RPMI8226 (cell line): ENCODE results near the gene DCP1A.
A peak's percentile ranks its signal among the peaks of the same experiment; 100 is the strongest.
"Not testable (repeated sequence)": the region's sequence is repeated elsewhere in the genome, so short reads cannot be mapped to it uniquely, and the experiment has no call there.

Source experiments
- DNase-seq: peaks from one replicate; pipeline ENCODE4 v3.0.0-alpha.2; 2015

DCP1A gene

GRCh38 chr3:53327986-53328385 is 19.4 kb downstream of the DCP1A start:
- DNase-seq, result not testable (repeated sequence)

GRCh38 chr3:53324105-53324504 is 23.2 kb downstream of the DCP1A start:
- DNase-seq, result no peak

- no peak for DNase-seq
These were observed 26.6 kb downstream of the DCP1A start for GRCh38 chr3:53320697-53321096.

- DNase-seq, result no peak
These were observed 28.8 kb downstream of the DCP1A start for GRCh38 chr3:53318522-53318921.

- DNase-seq, result no peak
These were observed 34.5 kb downstream of the DCP1A start for GRCh38 chr3:53312832-53313231.

GRCh38 chr3:53311882-53312281 is 35.5 kb downstream of the DCP1A start:
- no peak for DNase-seq

GRCh38 chr3:53303957-53304356 is 43.4 kb downstream of the DCP1A start:
- no peak for DNase-seq

- no peak for DNase-seq
These were observed 43.8 kb downstream of the DCP1A start for GRCh38 chr3:53303549-53303948.

- no peak for DNase-seq
These were observed 46.5 kb downstream of the DCP1A start for GRCh38 chr3:53300826-53301225.

- peak; percentile 58 for DNase-seq
These were observed 47.7 kb downstream of the DCP1A start for GRCh38 chr3:53299611-53300023.

GRCh38 chr3:53295410-53295809 is 51.9 kb downstream of the DCP1A start:
- no peak for DNase-seq

- no peak for DNase-seq
These were observed 53.5 kb downstream of the DCP1A start for GRCh38 chr3:53293867-53294266.

GRCh38 chr3:53288214-53288613 is 59.1 kb downstream of the DCP1A start:
- no peak for DNase-seq

GRCh38 chr3:53287131-53287629 is 60.2 kb downstream of the DCP1A start:
- no peak for DNase-seq

- DNase-seq, result no peak
These were observed 60.6 kb downstream of the DCP1A start for GRCh38 chr3:53286727-53287126.

- no peak for DNase-seq
These were observed 64.8 kb downstream of the DCP1A start for GRCh38 chr3:53282581-53282980.

- DNase-seq, result no peak
These were observed 68.7 kb downstream of the DCP1A start for GRCh38 chr3:53278667-53279066.

- DNase-seq, result no peak
These were observed 72.3 kb downstream of the DCP1A start for GRCh38 chr3:53274938-53275605.

- no peak for DNase-seq
These were observed 74.1 kb downstream of the DCP1A start for GRCh38 chr3:53273146-53273670.

- peak; percentile 97 for DNase-seq
These were observed 77.2 kb downstream of the DCP1A start for GRCh38 chr3:53269888-53270880.

GRCh38 chr3:53269193-53269592 is 78.2 kb downstream of the DCP1A start:
- not testable (repeated sequence) for DNase-seq

- DNase-seq, result no peak
These were observed 79.6 kb downstream of the DCP1A start for GRCh38 chr3:53267766-53268165.

- no peak for DNase-seq
These were observed 82.6 kb downstream of the DCP1A start for GRCh38 chr3:53264718-53265117.

GRCh38 chr3:53263907-53264306 is 83.4 kb downstream of the DCP1A start:
- no peak for DNase-seq
